ENCODE measurements around the gene IRF2BP2.

Gene IRF2BP2

GRCh38 chr1:234583755-234584419 is 26.1 kb downstream of the IRF2BP2 start:
- no peaks in the 10 kb centered on the region for H3K36me3 ChIP-seq (ENCODE audit: control insufficient read depth, insufficient read depth, low read length)
- H3K27ac ChIP-seq (ENCODE audit: insufficient read depth, low read length, poor library complexity, severe bottlenecking) = no peak overlapping the region
- H3K9me3 ChIP-seq (ENCODE audit: control insufficient read depth, low read length) = no peaks in the 10 kb centered on the region
- H3K4me3 ChIP-seq (ENCODE audit: insufficient read depth, low read depth, low read length, poor library complexity, severe bottlenecking) = no peak overlapping the region
- H3K4me1 ChIP-seq (ENCODE audit: control insufficient read depth, insufficient read depth, low read length, poor library complexity, severe bottlenecking) = no peaks in the 10 kb centered on the region
- no peaks in the 10 kb centered on the region for H3K27me3 ChIP-seq (replicated peaks; ENCODE audit: control insufficient read depth, insufficient read depth, low read length, poor library complexity, severe bottlenecking)
- DNase-seq = no peak

DNA sequence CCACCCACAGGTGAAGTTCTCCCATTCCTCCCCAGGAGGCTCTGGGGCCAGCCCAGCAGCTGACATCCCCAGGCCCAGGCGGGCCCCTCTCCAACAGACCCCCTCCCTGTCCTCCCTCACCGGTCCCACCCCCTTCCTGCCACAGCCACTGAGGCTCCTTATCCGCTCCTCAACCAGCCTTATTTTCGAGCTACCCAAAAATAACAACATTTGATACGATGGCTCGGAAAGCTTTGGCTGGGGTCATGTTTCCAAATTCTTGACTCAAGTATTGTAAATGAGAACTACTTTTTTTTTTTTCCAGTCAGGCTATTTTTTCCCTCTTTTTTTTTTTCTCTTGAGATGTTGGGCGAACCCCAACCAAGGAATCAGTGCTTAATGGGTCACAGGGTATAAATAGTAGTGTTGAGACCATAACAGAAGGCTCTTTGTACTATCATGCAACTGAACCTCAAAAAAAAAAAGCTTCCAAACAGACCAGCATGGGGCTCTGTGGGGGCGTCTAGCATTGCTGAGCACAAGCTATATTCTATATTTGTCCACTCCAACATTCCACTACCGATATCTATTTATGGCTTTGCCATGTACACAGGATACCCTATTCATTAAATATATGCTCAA is 27.2 kb downstream of the IRF2BP2 start:
- no peaks in the 10 kb centered on the region for H3K4me1 ChIP-seq (ENCODE audit: control insufficient read depth, insufficient read depth, low read length, poor library complexity, severe bottlenecking)
- H3K27me3 ChIP-seq (replicated peaks; ENCODE audit: control insufficient read depth, insufficient read depth, low read length, poor library complexity, severe bottlenecking) = no peaks in the 10 kb centered on the region
- no peak for DNase-seq
- no peak overlapping the region for H3K4me3 ChIP-seq (ENCODE audit: insufficient read depth, low read depth, low read length, poor library complexity, severe bottlenecking)
- no peaks in the 10 kb centered on the region for H3K36me3 ChIP-seq (ENCODE audit: control insufficient read depth, insufficient read depth, low read length)
- no peak overlapping the region for H3K27ac ChIP-seq (ENCODE audit: insufficient read depth, low read length, poor library complexity, severe bottlenecking)
- no peaks in the 10 kb centered on the region for H3K9me3 ChIP-seq (ENCODE audit: control insufficient read depth, low read length)

GRCh38 chr1:234582186-234582585 is 27.8 kb downstream of the IRF2BP2 start:
- H3K27ac ChIP-seq (ENCODE audit: insufficient read depth, low read length, poor library complexity, severe bottlenecking) = no peak overlapping the region
- no peaks in the 10 kb centered on the region for H3K27me3 ChIP-seq (replicated peaks; ENCODE audit: control insufficient read depth, insufficient read depth, low read length, poor library complexity, severe bottlenecking)
- no peaks in the 10 kb centered on the region for H3K4me1 ChIP-seq (ENCODE audit: control insufficient read depth, insufficient read depth, low read length, poor library complexity, severe bottlenecking)

DNA sequence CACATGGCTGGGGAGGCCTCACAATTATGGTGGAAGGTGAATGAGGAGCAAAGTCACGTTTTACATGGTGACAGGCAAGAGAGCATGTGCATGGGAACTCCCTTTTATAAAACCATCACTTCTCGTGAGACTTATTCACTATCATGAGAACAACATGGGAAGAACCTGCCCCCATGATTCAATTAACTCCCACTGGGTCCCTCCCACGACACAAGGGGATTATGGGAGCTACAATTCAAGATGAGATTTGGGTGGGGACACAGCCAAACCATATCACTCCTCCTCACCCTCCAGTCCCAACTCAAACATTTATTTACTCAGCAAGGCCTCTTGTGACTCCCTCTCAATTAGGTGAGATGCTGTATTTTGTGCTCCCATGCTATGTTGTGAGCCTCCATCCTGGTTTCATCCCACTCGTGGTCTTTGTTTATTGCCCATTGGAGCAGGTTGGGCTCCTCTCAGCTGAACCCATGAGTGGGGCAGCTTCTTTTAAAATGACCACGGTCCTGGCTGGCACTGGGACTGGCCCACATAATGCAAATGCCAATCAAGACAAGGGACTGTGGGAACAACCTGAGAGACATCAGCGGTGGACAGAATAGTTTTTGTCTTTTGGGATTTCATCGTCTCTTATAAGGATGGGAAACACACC is 28.8 kb downstream of the IRF2BP2 start:
- H3K4me1 ChIP-seq (ENCODE audit: control insufficient read depth, insufficient read depth, low read length, poor library complexity, severe bottlenecking) = no peaks in the 10 kb centered on the region
- no peaks in the 10 kb centered on the region for H3K36me3 ChIP-seq (ENCODE audit: control insufficient read depth, insufficient read depth, low read length)
- H3K9me3 ChIP-seq (ENCODE audit: control insufficient read depth, low read length) = no peaks in the 10 kb centered on the region
- no peak for DNase-seq
- H3K27ac ChIP-seq (ENCODE audit: insufficient read depth, low read length, poor library complexity, severe bottlenecking) = no peak overlapping the region
- H3K27me3 ChIP-seq (replicated peaks; ENCODE audit: control insufficient read depth, insufficient read depth, low read length, poor library complexity, severe bottlenecking) = no peaks in the 10 kb centered on the region
- H3K4me3 ChIP-seq (ENCODE audit: insufficient read depth, low read depth, low read length, poor library complexity, severe bottlenecking) = no peak overlapping the region

More at GRCh38 chr1:234582186-234582585, 27.8 kb downstream of the IRF2BP2 start:
- Histone ChIP-seq H3K9me3 (ENCODE audit: control insufficient read depth, low read length) (no peaks in the 10 kb centered on the region), H3K4me3 (ENCODE audit: insufficient read depth, low read depth, low read length, poor library complexity, severe bottlenecking) (no peak overlapping the region), H3K36me3 (ENCODE audit: control insufficient read depth, insufficient read depth, low read length) (no peaks in the 10 kb centered on the region)
- no peak for DNase-seq

GRCh38 chr1:234579967-234580366 is 30.0 kb downstream of the IRF2BP2 start:
- Histone ChIP-seq H3K9me3 (ENCODE audit: control insufficient read depth, low read length) (no peaks in the 10 kb centered on the region), H3K27me3 (replicated peaks; ENCODE audit: control insufficient read depth, insufficient read depth, low read length, poor library complexity, severe bottlenecking) (no peaks in the 10 kb centered on the region), H3K36me3 (ENCODE audit: control insufficient read depth, insufficient read depth, low read length) (no peaks in the 10 kb centered on the region), H3K4me3 (ENCODE audit: insufficient read depth, low read depth, low read length, poor library complexity, severe bottlenecking) (no peak overlapping the region), H3K27ac (ENCODE audit: insufficient read depth, low read length, poor library complexity, severe bottlenecking) (no peak overlapping the region), H3K4me1 (ENCODE audit: control insufficient read depth, insufficient read depth, low read length, poor library complexity, severe bottlenecking) (no peaks in the 10 kb centered on the region)
- DNase-seq = no peak

DNA sequence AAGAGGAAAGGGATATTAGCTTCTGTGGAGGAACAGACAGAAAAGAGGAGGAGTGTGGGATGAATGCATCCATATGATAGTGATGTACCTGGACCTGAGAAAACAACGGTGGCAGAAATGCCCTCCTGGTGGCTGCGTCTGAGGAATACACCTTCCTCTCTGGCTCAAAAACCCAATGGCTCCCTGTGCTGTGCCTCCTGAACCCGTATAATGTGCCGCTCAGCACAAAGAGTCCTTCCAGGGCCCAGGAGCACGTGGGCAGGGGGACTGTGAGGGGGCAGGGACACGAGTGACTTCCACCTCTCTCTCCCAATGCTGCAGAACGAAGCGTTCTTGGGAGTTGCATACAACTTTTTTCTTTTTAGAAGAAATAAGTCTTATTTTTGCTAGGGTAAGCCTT is 31.2 kb downstream of the IRF2BP2 start:
- H3K9me3 ChIP-seq (ENCODE audit: control insufficient read depth, low read length) = no peaks in the 10 kb centered on the region
- no peak for DNase-seq
- H3K36me3 ChIP-seq (ENCODE audit: control insufficient read depth, insufficient read depth, low read length) = no peaks in the 10 kb centered on the region
- no peaks in the 10 kb centered on the region for H3K27me3 ChIP-seq (replicated peaks; ENCODE audit: control insufficient read depth, insufficient read depth, low read length, poor library complexity, severe bottlenecking)
- H3K4me1 ChIP-seq (ENCODE audit: control insufficient read depth, insufficient read depth, low read length, poor library complexity, severe bottlenecking) = no peaks in the 10 kb centered on the region
- H3K4me3 ChIP-seq (ENCODE audit: insufficient read depth, low read depth, low read length, poor library complexity, severe bottlenecking) = no peak overlapping the region
- no peak overlapping the region for H3K27ac ChIP-seq (ENCODE audit: insufficient read depth, low read length, poor library complexity, severe bottlenecking)

GRCh38 chr1:234578087-234578486 is 31.9 kb downstream of the IRF2BP2 start:
- H3K4me3 ChIP-seq (ENCODE audit: insufficient read depth, low read depth, low read length, poor library complexity, severe bottlenecking) = no peak overlapping the region
- H3K27me3 ChIP-seq (replicated peaks; ENCODE audit: control insufficient read depth, insufficient read depth, low read length, poor library complexity, severe bottlenecking) = no peaks in the 10 kb centered on the region
- H3K9me3 ChIP-seq (ENCODE audit: control insufficient read depth, low read length) = no peaks in the 10 kb centered on the region
- no peak overlapping the region for H3K27ac ChIP-seq (ENCODE audit: insufficient read depth, low read length, poor library complexity, severe bottlenecking)
- H3K36me3 ChIP-seq (ENCODE audit: control insufficient read depth, insufficient read depth, low read length) = no peaks in the 10 kb centered on the region
- no peaks in the 10 kb centered on the region for H3K4me1 ChIP-seq (ENCODE audit: control insufficient read depth, insufficient read depth, low read length, poor library complexity, severe bottlenecking)
- no peak for DNase-seq

- Histone ChIP-seq H3K27me3 (replicated peaks; ENCODE audit: control insufficient read depth, insufficient read depth, low read length, poor library complexity, severe bottlenecking) (no peaks in the 10 kb centered on the region), H3K27ac (ENCODE audit: insufficient read depth, low read length, poor library complexity, severe bottlenecking) (no peak overlapping the region), H3K36me3 (ENCODE audit: control insufficient read depth, insufficient read depth, low read length) (no peaks in the 10 kb centered on the region), H3K4me3 (ENCODE audit: insufficient read depth, low read depth, low read length, poor library complexity, severe bottlenecking) (no peak overlapping the region), H3K4me1 (ENCODE audit: control insufficient read depth, insufficient read depth, low read length, poor library complexity, severe bottlenecking) (no peaks in the 10 kb centered on the region), H3K9me3 (ENCODE audit: control insufficient read depth, low read length) (no peaks in the 10 kb centered on the region)
- no peak for DNase-seq
Observed at GRCh38 chr1:234573711-234574299, 36.2 kb downstream of the IRF2BP2 start.

GRCh38 chr1:234572966-234573365 is 37.0 kb downstream of the IRF2BP2 start:
- Histone ChIP-seq H3K4me1 (ENCODE audit: control insufficient read depth, insufficient read depth, low read length, poor library complexity, severe bottlenecking) (no peaks in the 10 kb centered on the region), H3K9me3 (ENCODE audit: control insufficient read depth, low read length) (no peaks in the 10 kb centered on the region), H3K27ac (ENCODE audit: insufficient read depth, low read length, poor library complexity, severe bottlenecking) (no peak overlapping the region), H3K4me3 (ENCODE audit: insufficient read depth, low read depth, low read length, poor library complexity, severe bottlenecking) (no peak overlapping the region), H3K36me3 (ENCODE audit: control insufficient read depth, insufficient read depth, low read length) (no peaks in the 10 kb centered on the region), H3K27me3 (replicated peaks; ENCODE audit: control insufficient read depth, insufficient read depth, low read length, poor library complexity, severe bottlenecking) (no peaks in the 10 kb centered on the region)
- DNase-seq = no peak

DNA sequence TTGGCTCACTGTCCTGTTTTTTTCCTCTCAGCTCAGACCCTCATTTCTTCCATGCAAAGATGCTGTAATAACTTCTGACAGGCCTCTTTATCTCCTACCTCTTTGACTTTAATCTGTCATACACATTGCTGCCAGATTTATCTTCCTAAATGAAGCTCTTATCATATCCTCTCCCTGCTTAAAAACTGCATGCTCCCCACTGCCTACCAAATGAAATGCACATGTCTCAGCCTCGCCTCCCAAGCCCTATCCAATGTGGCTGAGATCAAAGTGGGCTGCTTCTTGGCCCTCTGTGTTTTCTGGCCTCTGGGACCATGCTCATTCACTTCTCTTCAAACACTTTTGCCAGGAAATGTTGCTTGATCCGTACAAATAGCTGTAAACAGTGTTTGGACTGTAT is 38.3 kb downstream of the IRF2BP2 start:
- Histone ChIP-seq H3K9me3 (ENCODE audit: control insufficient read depth, low read length) (no peaks in the 10 kb centered on the region), H3K27ac (ENCODE audit: insufficient read depth, low read length, poor library complexity, severe bottlenecking) (no peak overlapping the region), H3K4me1 (ENCODE audit: control insufficient read depth, insufficient read depth, low read length, poor library complexity, severe bottlenecking) (no peaks in the 10 kb centered on the region), H3K36me3 (ENCODE audit: control insufficient read depth, insufficient read depth, low read length) (no peaks in the 10 kb centered on the region), H3K27me3 (replicated peaks; ENCODE audit: control insufficient read depth, insufficient read depth, low read length, poor library complexity, severe bottlenecking) (no peaks in the 10 kb centered on the region), H3K4me3 (ENCODE audit: insufficient read depth, low read depth, low read length, poor library complexity, severe bottlenecking) (no peak overlapping the region)
- no peak for DNase-seq
